Activated B cell treated with CpG ODN at 0.5 μM for 24 hours (primary cell): Measurements from ENCODE around the gene TXNDC11. TPM values are rescaled to one million over a fixed set of nuclear protein-coding genes. Genes with fewer than 3 reads are reported as not detected.

Source experiments
- ATAC-seq: fragments of 200-7000 bp; cut with Tn5 transposase; one replicate; pipeline ENCODE4 v1.10.0; 2021; ENCODE audit warnings: low read depth, mild to moderate bottlenecking, moderate library complexity
- CTCF ChIA-PET: fragments of 350-600 bp; sonication (Branson Sonifier 250); formaldehyde crosslinking; loops from one replicate; lab custom pipeline; 2021; ENCODE audit warnings: antibody characterized with exemption; lab: Charles Lee
- POLR2A ChIA-PET: fragments of 350-600 bp; sonication (Branson Sonifier 250); formaldehyde crosslinking; loops from one replicate; lab custom pipeline; 2021; ENCODE audit warnings: antibody characterized with exemption; lab: Charles Lee
- DNase-seq: peaks from one replicate; pipeline ENCODE4 v3.0.0; 2022
- H3K27ac Mint-ChIP-seq: one replicate; pipeline ENCODE4 v1.8.0; 2020; ENCODE audit warnings: mixed read lengths
- H3K27me3 Mint-ChIP-seq: one replicate; pipeline ENCODE4 v1.8.0; 2021; ENCODE audit warnings: mixed read lengths
- H3K36me3 Mint-ChIP-seq: one replicate; pipeline ENCODE4 v1.8.0; 2021; ENCODE audit warnings: low read depth, mixed read lengths
- H3K4me1 Mint-ChIP-seq: one replicate; pipeline ENCODE4 v1.8.0; 2021; ENCODE audit warnings: mixed read lengths
- H3K4me3 Mint-ChIP-seq: one replicate; pipeline ENCODE4 v1.8.0; 2020; ENCODE audit warnings: mild to moderate bottlenecking, mixed read lengths
- H3K9me3 Mint-ChIP-seq: one replicate; pipeline ENCODE4 v1.8.0; 2020; ENCODE audit warnings: mixed read lengths
- intact Hi-C: fragments of 100-400 bp; cut with micrococcal nuclease; formaldehyde crosslinking; loops from one replicate; pipeline ENCODE4 v1.15.1; 2024
- total RNA-seq: library from RNA; stranded (reverse); gene quantifications from 2 replicates; pipeline ENCODE4 v1.2.3, GENCODE V29; 2022
- TF ChIP-seq, protein P1 (sequence below): fragments of 200-600 bp; IDR thresholded peaks from one replicate; pipeline ENCODE4 v1.8.0; 2022; ENCODE audit warnings: antibody characterized with exemption, mild to moderate bottlenecking

Gene TXNDC11
- total RNA-seq, 1 donor from 2014 or later, result 63.2 TPM

DNA sequence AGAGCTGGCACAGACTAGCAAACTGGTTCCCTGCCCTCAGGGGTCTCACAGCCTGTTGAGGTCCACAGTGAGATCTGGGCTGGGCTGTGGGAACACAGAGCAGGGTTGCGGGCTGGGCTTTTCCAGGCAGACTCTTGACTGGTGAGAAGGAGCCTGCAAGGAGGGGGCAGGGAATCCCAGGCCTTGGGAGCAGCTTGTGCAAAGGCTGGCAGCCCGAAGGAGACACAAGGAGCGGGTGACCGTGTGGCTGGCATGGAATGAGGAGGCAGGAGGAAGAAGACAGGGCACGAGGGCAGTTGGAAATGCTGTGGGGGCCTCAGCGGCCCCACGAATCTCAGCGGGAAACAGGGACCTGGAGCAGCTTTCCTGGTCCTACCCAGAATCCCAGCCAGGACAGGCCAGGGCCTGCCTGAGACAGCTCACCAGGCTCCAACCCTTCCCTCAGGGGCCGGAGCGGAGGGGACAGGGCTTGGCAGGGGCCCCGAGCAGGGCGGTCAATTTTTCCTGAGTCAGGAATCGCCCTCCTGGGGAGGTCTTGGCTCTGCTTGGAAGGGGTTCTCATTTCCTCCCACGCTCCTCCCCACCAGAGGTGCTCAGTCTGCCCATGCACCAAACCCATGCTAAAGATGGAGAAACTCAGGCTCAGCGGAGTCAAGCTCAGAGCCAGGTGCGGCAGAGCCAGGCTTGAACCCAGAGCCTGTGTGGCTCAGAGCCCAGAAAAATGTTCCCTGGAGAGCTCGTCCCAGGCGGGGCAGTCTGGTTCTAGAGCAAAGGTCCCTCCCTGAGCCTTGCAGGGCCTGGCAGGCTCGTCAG is 83.6 kb downstream of the TXNDC11 start:
- Mint-ChIP-seq H3K36me3 (no peaks in the 10 kb centered on the region), H3K4me3 (no peak overlapping the region), H3K27me3 (no peaks in the 10 kb centered on the region), H3K4me1 (peaks cover 12% of the 10 kb centered on the region), H3K27ac (no peak overlapping the region), H3K9me3 (no peaks in the 10 kb centered on the region)
- ChIA-PET CTCF (interaction anchor here (1.4 to 2.1 kb wide), 2 partner anchors 10 to 56 kb away, joined by 3 to 8 read pairs; no protein-coding TSS in a partner anchor), POLR2A (interaction anchor here (0.8 kb wide), 1 partner anchor 10 kb away, joined by 3 read pairs; no protein-coding TSS in a partner anchor)
- no peak for DNase-seq
- intact Hi-C loops, result no loop called here
- TF ChIP-seq, protein P1, sequence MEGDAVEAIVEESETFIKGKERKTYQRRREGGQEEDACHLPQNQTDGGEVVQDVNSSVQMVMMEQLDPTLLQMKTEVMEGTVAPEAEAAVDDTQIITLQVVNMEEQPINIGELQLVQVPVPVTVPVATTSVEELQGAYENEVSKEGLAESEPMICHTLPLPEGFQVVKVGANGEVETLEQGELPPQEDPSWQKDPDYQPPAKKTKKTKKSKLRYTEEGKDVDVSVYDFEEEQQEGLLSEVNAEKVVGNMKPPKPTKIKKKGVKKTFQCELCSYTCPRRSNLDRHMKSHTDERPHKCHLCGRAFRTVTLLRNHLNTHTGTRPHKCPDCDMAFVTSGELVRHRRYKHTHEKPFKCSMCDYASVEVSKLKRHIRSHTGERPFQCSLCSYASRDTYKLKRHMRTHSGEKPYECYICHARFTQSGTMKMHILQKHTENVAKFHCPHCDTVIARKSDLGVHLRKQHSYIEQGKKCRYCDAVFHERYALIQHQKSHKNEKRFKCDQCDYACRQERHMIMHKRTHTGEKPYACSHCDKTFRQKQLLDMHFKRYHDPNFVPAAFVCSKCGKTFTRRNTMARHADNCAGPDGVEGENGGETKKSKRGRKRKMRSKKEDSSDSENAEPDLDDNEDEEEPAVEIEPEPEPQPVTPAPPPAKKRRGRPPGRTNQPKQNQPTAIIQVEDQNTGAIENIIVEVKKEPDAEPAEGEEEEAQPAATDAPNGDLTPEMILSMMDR, result no peak
- no peak for ATAC-seq

DNA sequence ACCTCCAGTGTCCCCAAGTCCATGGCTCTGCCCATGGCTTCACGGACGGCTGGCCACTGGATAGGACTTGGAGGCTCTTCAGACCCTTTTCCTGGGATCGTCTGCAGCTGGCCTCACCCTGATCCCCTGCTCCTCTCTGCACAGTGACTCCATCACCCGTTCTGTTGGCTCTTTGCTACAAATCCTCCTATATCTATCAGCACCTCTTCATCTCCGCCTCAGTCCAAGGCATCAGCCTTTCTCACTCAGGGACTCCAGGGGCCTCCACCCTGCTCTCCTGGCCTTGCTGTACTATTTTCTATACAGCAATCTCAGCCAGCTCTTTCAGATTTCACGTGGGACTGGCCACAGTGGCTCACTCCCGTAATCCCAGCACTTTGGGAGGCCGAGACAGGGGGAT is 85.1 kb downstream of the TXNDC11 start:
- H3K27ac Mint-ChIP-seq, result no peak overlapping the region
- H3K9me3 Mint-ChIP-seq, result no peaks in the 10 kb centered on the region
- ATAC-seq, result no peak
- POLR2A ChIA-PET, result no interaction called here
- intact Hi-C loops, result no loop called here
- no peaks in the 10 kb centered on the region for H3K27me3 Mint-ChIP-seq
- CTCF ChIA-PET, result no interaction called here
- H3K4me3 Mint-ChIP-seq, result no peak overlapping the region
- no peaks in the 10 kb centered on the region for H3K36me3 Mint-ChIP-seq
- peaks cover 8% of the 10 kb centered on the region for H3K4me1 Mint-ChIP-seq
- TF ChIP-seq, protein P1, result no peak
- DNase-seq, result no peak

GRCh38 chr16:11655655-11656054 is 87.0 kb downstream of the TXNDC11 start:
- Mint-ChIP-seq H3K27ac (no peak overlapping the region), H3K4me3 (no peak overlapping the region), H3K27me3 (no peaks in the 10 kb centered on the region), H3K4me1 (peaks cover 14% of the 10 kb centered on the region), H3K36me3 (no peaks in the 10 kb centered on the region), H3K9me3 (no peaks in the 10 kb centered on the region)
- CTCF ChIA-PET, result no interaction called here
- POLR2A ChIA-PET, result interaction anchor here (0.6 kb wide), 1 partner anchor 28 kb away, joined by 6 read pairs; no protein-coding TSS in a partner anchor
- DNase-seq, result no peak
- ATAC-seq, result no peak
- TF ChIP-seq, protein P1, result no peak
- intact Hi-C loops, result no loop called here

- ChIA-PET POLR2A (interaction anchor here (0.5 to 1.2 kb wide), 4 partner anchors 18 to 146 kb away, joined by 3 to 4 read pairs (median 3); no protein-coding TSS in a partner anchor), CTCF (interaction anchor here (0.9 to 1.5 kb wide), 4 partner anchors 9 to 120 kb away, joined by 3 to 4 read pairs (median 3); no protein-coding TSS in a partner anchor)
- TF ChIP-seq, protein P1, result no peak
- no peaks in the 10 kb centered on the region for H3K9me3 Mint-ChIP-seq
- ATAC-seq (no peak), DNase-seq (no peak)
- H3K27me3 Mint-ChIP-seq, result no peaks in the 10 kb centered on the region
- intact Hi-C loops, result loop anchor here (2.0 kb wide), 1 partner anchor 63 kb away; no protein-coding TSS in a partner anchor
- peaks cover 14% of the 10 kb centered on the region for H3K4me1 Mint-ChIP-seq
- H3K4me3 Mint-ChIP-seq, result no peak overlapping the region
- H3K27ac Mint-ChIP-seq, result no peak overlapping the region
- H3K36me3 Mint-ChIP-seq, result no peaks in the 10 kb centered on the region
These were observed 90.9 kb downstream of the TXNDC11 start for GRCh38 chr16:11651796-11652195.
